HG03108 (cell line): ENCODE data around the gene SPRY1.

ENCODE experiments used
- ATAC-seq: cut with Tn5 transposase; IDR thresholded peaks from one replicate; pipeline ENCODE4 v1.9.1; 2021; ENCODE audit warnings: moderate library complexity; ENCODE audit not compliant: unreplicated experiment

Gene SPRY1

DNA sequence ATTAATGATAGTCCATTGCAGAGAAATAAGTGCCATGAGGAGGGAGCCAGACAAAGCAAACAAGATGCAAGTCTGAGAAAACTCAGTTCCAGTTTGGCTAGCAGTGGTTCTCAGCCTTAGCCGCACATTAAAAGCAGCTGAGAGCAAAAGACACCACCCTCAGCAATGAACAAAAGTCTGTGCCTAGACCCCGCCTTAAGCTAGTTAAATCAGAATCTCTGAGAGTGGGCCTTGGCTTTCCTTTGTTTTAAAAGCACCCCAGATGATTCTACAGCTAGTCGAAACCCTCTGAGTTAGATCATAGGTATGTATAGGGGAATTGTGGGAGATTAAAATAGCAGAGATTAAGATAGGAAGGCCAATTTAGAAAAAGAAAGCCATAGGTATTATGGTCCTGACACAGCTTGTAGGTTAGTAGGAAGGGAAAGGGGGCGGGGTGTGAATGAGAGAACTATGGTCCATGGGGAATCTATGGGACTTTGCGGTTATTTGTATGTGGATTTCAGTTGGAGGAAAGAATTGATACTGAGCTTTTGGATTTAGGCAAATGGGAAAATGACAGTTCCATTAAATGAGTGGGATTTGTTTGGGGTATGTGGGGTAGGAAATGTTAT lies 12.0 kb downstream of the SPRY1 start:
- no peak for ATAC-seq

DNA sequence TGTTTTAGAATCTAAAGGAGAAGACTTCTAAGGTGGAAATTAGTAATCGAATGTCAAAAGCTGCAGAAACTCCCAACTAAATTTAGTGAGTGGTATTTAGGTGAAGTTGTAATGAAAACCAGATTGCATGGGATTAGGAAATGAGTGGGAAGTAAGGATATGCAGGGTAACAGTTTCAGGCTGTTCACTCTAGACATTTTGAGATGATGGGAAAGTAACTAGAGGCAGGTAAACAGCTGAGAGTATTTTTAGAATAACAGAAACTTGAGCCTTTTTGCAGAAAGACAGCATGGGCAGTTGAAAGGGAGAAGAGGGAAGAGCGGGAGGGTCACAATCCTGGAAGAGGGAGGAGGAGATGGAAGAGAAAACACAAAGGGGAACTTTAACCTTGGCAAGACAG lies 12.7 kb downstream of the SPRY1 start:
- ATAC-seq = no peak

DNA sequence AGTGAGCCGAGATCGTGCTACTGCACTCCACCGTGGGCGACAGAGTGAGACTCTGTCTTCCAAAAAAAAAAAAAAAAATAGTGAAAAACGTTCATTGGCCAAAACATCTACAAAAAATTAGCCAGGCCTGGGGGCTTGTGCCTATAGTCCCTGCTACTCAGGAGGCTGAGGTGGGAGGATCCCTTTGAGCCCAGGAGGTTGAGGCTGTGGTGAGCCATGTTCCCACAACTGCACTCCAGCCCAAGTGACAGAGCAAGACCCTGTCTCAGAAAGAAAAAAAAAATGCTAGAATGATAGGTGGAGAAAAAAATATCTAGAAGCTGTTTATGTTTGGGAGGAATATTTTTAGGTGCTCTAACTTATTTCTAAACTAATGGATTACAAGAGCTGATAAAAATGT lies 14.9 kb downstream of the SPRY1 start:
- no peak for ATAC-seq

DNA sequence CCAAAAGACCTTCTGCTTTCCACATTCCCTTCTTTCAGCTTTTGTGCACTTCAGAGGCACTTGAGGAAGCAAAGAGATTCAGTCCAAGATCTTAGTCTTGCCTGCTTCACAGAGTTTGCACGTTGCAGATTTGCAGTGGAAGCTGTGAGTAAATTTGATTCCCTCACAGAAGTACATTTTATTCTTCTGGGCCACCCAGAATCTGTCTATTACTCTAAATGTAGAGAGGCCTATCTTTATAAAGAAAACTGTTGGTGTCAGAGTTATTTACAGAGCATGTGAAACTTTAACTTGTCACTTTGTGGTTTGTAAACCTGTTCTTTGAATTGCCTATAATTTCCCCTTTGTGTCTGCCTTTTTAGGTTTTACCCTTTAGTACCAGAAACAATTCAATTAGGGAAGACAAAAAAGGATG lies 15.5 kb downstream of the SPRY1 start:
- ATAC-seq = peak; percentile 74

DNA sequence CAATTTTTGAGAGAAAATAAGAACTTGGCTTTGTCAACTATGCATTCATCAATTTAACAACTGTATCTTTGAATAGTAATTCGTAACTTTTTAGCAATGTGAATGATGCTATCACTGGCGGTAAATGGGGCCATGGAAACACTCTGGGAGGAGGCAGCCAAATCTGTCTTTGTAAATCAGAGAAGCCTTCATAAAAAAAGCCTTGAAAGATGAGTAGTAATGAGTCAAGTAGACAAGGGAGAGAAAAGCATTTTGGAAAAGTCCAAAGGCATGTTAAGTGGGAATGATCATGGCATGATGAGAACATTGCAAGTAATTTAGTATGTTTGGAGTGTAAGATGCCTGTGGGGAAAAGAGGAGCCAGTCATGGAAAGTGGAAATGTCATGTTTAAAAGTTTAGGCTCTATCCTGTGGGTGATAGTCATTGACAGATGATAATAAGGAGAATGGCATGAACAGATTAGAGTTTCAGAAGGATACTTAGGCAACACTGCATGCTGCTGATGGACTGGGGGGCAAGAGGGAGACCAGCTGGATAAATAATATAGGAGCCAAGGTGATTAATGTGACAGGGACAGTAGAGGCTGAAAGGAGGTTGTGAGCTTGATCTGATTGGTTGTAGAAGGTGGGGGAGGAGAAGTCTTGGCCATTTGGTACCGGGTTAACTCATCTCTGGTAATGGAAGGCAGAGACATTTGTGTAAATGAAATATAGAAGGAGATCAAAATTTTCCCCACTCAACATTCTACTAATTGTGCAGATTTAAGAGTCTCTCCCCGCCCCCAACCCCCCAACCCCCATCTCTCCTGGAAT lies 16.3 kb downstream of the SPRY1 start:
- ATAC-seq = no peak

DNA sequence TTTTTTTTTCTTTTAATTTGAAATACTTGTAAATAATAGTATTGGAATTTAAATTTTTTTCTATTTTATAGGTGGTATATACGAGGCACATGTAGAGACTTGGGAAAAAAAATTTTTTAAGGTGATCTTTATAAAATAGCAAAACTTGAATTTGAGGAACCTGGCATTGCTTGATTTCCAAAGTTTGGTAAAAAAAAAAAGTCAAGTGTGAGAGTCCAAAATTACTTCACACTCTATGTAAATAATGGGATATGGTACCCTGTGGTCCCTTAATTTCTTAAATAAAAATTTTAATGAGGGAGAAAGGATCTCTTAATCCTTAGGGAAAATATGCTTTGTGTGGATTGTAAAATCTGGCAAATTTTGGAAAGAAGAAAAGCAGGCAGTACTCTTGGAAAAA lies 19.0 kb downstream of the SPRY1 start:
- no peak for ATAC-seq

DNA sequence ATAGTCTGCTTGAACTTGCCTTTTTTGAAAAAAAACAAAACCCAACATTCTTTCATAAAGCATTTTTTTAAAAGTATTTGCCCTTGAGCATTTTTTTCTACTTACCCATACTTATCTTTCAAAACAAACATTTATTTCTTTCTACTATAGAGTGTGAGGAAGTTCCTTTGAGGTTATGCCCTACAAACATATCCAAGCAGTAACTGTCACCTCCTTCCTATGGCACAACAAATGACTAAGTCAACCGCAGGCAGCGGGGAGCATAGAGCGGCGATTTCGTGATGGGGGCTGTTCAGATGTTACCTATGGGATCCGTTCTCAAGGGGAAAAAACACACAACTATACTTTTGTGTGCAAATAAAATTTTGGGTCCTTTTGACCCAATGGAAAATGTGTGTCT lies 19.4 kb downstream of the SPRY1 start:
- no peak for ATAC-seq

DNA sequence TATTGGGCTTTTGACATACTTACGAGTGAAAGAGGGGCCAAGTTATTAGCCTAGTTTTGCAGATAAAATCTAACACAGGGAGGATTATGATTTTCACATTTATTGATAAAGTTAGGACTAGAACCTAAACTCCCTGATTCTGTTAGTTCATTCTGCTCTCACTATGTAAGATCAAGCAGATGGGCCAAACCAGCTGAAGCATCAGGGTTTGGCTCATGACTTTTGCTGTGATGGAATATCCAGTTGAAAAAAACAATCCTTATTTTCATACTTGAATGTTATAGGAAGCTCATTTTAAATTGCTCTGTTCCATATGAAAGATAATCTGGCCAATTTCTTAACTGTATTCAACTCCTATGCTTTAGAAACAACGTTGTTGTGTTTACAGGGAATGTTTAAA lies 21.2 kb downstream of the SPRY1 start:
- no peak for ATAC-seq

DNA sequence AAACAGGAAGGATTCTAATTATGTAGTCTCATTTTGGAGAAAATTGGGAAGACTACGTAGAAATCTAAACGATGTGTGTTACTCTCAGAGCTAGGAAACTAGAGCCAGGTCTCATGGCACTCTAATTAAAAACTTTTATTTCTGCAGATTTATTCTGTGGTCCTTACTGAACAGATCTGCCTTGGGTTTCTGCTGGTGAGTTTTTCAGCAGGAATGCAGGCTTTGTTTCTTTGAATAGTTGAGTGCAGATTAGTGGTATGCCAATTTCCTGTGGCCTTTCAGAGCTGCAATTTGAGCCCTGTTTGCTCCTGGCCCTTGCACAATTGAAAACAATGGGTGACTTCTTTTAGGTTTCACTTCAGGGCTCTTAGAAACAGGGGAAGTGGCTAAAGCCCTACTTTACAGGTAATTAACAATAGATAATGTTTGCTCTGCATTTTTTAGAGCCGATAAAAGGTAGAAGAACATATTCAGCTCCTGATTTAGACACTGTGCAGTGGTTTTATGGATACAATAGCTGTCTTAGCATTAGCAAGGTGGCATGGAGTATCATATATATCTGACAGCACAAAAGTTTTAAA lies 21.8 kb downstream of the SPRY1 start:
- ATAC-seq = peak; percentile 80

DNA sequence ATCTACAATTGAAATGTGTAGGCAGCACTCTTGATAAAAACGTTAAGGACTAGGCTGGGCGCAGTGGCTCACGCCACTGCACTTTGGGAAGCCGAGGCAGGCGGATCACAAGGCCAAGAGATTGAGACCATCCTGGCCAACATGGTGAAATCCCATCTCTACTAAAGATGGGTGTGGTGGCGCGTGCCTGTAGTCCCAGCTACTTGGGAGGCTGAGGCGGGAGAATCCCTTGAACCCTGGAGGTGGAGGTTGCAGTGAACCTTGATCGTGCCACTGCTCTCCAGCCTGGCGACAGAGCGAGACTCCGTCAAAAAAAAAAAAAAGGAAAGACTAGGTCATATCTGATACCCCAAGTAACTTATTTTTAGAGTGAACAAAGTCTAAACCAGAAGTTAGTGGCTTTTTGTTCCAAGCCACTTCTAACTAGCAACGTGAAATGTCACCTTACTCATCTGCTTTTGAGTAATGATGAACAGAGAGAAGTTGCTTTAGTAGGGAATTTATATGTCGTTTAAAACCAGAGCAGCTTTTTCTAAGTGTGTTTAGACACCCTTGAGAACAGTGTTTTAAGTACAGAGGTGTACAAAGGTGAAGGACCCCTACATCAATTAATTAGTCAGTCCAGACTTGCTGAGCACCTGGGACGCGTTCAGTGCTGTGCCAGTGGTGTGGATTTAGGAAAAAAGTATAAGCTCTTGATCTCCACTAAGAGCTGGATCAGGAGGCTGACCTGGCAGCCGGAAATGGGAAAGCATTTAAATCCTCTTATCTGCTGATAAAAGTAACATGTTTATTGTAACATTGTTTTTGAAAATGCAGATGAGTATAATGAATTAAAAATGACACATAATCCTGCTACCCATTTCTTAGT lies 23.5 kb downstream of the SPRY1 start:
- ATAC-seq = no peak

DNA sequence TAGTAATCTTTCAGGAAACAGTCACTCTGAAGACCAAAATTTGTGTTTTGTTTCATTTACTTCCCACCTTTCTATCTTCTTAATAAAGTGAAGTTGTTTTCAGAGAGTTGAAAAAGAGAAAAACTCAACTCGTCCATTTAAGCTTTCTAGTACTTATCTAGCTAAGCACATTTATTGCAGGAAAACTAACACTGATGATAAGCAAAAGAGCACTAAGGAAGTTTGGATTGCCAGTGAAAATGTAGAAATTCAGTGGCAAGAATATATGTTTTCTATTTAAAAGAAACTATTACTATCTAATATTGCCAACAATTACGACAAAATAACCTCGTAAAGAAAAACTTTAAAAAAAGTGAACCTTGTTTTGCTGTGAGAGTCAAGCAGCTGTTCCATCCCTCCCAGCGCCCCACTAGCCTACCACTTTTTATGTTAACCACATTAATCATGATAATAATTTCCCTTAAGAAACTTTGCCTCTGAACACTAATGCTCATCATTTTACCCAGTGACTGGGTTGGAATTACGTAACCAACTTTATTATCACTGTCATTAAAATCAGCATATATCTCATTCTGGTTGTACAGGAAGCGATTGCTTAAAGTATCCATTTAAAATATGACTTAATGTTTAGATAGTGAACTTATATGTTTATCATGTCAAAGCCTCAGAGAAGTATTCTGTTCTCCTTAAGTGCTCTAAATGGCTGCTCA lies 24.8 kb downstream of the SPRY1 start:
- no peak for ATAC-seq

DNA sequence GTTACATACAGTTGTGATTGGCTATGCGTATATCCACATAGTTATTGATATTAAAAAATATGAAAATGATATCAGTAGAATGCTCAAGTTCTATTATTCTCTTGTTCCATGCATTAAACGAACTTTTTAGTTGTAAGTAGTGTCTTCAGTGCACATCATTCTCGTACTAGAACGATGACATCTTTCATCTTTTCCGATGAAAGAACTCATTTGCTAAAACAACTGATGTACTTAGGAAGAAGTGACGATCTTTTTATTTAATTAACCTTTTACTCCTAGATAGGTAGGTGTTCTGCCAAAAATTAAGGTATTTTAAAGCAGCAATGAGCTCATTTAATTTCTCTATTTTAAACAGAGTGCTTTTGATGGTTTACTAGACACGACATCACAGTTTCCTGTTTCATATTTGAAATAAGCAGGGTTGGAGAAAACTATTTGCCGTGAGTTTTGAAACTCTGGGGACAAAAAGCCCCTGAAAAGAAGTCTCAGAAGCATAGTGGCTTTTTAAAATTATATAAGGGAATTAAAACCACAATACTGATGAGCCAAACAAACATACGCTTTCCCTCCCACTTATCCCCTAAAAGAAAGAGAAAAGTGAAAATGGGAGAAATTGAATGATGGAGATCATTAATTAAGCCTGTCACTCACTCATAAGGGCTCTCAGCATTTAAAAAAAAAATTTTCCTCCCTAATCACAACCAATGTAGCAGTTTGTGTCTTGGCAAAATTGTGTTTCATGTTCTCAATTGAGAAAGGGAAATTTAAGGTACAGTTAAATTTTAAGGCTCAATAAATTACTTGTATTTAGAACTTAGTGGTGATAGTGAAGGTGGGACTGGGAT lies 25.6 kb downstream of the SPRY1 start:
- ATAC-seq = no peak

DNA sequence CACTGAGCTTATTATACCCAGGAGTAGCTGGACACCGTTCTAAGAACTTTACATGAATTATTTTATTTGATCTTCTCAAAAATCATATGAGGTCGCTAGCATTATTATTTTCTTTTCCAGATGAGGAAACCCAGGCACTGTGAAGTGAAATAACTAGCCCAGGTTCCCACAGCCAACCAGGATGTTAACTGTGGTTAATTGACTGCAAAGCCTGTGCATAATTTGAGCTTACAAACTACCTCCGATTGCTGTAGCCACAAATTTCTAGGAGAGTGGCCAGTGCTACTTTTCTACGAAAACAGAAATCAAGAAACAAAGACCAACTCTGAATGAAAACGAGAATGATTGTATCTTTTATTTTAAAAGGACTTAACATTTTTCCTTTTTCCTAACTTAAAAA lies 27.2 kb downstream of the SPRY1 start:
- no peak for ATAC-seq

DNA sequence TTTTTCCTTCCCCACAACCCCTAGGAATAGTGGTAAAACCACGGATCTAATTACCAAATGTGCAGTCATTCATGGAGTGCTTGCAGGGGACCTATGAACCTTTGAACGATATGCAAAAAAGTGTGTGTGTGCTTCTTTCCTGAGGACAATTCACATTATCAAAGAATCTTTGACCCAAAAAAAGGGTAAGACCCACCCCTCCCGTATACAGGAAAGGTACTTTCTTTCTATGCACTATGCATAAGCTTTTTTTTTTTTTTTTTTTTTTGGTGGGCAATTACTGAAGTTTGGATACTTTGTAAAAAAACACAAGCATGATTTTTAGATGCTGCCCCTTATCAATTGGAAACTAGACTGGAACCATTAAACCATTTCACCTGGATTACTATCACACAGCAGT lies 31.4 kb downstream of the SPRY1 start:
- no peak for ATAC-seq

DNA sequence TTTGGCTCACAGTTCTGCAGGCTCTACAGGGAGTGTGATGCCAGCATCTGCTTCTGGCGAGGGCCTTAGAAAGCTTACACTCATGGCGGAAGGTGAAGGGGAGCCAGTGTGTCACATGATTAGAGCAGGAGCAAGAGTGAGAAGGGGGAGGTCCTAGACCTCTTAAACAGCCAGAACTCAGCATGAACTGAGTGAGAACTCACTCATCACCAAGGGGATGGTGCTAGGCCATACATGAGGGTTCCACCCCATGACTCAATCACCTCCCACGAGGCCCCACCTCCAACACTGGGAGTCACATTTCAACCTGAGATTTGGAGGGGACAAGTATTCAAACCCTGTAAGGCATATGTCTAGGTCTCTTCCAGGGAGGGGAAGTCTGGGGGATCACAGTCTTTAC lies 33.4 kb downstream of the SPRY1 start:
- no peak for ATAC-seq

DNA sequence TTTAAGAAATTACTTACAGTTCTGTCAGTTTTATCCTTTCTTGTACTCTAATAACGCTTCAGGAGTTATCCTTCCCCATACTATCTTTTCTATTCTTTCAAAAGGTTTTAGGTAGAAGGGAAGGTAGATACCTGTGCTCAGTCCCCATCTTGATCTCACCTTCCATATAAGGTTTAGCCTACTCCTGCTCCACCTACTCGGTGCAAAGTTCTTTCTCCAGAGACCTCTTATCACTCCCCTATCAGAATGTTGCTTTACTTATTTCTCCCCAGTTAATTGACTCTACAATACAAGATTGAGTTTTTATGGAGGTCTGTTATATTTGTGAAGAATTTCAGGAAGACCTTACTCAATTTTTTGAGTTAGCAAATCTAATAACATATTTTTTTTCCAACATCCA lies 33.9 kb downstream of the SPRY1 start:
- no peak for ATAC-seq

DNA sequence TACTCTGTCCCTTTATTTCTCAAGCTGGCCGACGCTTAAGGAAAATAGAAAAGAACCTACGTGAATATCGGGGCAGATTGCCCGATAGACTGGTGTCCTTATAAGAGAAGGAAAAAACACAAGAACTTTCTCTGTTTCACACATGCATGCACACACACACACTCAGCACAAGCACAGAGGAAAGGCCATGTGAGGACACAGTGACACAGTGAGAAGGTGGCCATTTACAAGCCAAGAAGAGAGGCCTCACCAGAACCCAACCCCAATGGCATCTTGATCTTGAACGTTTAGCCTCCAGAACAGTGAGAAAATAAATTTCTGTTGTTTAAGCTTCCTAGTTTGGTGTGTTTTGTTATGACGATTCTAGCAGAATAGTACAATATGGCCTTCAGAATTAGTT lies 37.0 kb downstream of the SPRY1 start:
- no peak for ATAC-seq

DNA sequence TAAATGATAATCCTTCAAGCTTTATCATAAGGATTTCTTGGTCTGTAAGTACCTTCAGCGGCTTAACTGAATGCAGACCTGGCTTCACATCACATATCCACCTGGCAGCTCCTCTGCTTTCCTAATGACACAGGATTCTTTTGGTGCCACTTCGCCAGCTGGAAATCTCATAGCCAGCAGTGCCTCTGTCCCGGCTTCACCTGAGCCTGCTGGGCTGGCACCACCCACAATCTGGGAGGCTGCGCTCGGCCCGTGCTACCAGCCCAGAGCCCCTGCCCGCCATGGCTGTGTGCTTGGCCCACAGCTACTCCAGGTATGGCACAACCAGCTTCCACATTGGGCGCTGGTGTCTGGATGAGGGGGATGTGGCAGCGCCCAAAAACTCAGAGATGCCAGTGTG lies 37.4 kb downstream of the SPRY1 start:
- ATAC-seq = no peak

DNA sequence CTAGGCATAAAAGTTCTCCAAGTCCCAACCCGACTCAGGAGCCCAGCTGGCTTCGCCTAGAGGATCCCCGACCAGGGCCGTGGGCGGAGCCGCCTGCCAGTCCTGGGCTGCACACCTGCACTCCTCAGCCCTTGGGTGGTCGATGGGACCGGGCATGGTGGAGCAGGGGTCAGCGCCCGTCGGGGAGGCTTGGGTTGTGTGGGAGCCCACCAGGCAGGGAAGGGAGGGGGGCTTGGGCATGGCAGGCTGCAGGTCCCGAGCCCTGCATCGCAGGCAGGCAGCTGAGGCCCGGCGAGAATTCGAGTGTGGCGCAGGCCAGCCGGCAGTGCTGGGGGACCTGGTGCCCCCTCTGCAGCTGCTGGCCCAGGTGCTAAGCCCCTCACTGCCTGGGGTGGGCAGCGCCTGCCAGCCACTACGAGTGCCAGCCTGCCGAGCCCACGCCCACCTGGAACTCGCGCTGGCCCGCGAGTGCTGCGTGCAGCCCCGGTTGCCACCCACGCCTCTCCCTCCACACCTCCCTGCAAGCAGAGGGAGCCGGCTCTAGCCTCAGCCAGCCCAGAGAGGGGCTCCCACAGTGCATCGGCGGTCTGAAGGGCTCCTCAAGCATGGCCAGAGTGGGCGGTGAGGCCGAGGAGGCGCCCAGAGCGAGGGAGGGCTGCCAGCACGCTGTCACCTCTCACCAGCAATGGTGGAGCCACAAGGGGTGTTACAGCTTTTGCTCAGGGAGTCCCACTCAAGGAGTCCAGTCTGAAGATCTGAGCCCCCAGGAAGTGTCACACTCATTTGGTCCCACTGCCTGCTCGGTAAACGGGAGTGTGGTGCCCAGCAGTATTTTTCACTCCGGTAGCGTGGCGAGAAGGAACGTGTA lies 38.9 kb downstream of the SPRY1 start:
- ATAC-seq = no peak
